Measurements from ENCODE around the gene ST7. TPM values are rescaled to one million over a fixed set of nuclear protein-coding genes. Genes with fewer than 3 reads are reported as not detected.

The ST7 gene
- total and polyA plus RNA-seq, 2 of the 8 experiments (the other 6 are each of a cell fraction or from before 2014, with no cell fraction given): 16.3 to 18.0 TPM

- TF ChIP-seq SAP30 (IDR thresholded peaks at IDR 0.05; ENCODE audit: insufficient read depth, insufficient replicate concordance, low read length): no peak
- no peak for TF ChIP-seq USF2 (IDR thresholded peaks at IDR 0.05; ENCODE audit: low read length)
- no peak for TF ChIP-seq RAD21 (IDR thresholded peaks at IDR 0.05 in 1 of 2, conservative IDR thresholded peaks at IDR 0.05 in 1 of 2; ENCODE audit: low read depth in 2 of 2, low read length in 2 of 2)
Observed at GRCh38 chr7:117152213-117153007, 199.1 kb downstream of the ST7 start (continued).

All from H1 (cell line).